Keratinocyte (primary cell): ENCODE data around the gene CIART.

ENCODE experiments used
- CTCF ChIP-seq, 3 experiments: IDR thresholded peaks in 1 of 3; conservative IDR thresholded peaks in 1 of 3; optimal IDR thresholded peaks in 1 of 3; 2 replicates in 2 of 3; 3 replicates in 1 of 3; pipeline versions ENCODE3 to v1.5.1; 2011; ENCODE audit warnings: low read length in 3 of 3, mild to moderate bottlenecking in 3 of 3, moderate library complexity in 2 of 3, control low read depth in 1 of 3, inconsistent platforms in 1 of 3; ENCODE audit not compliant: insufficient read depth in 2 of 3; ENCODE audit errors: extremely low read depth in 1 of 3
- EZH2 ChIP-seq: IDR thresholded peaks from one replicate; pipeline ENCODE4 v1.6.1; 2012; ENCODE audit warnings: inconsistent platforms, mild to moderate bottlenecking, low read length, moderate library complexity

- TF ChIP-seq CTCF (optimal IDR thresholded peaks at IDR 0.05 in 1 of 3, IDR thresholded peaks at IDR 0.05 in 1 of 3, conservative IDR thresholded peaks at IDR 0.05 in 1 of 3; ENCODE audit: extremely low read depth in 1 of 3, insufficient read depth in 2 of 3, low read length in 3 of 3) (no peak), EZH2 (no peak)
Measured at GRCh38 chr1:150273311-150273710, 9.0 kb upstream of the CIART start.
